Calu3 (cell line): ENCODE measurements around the gene SEZ6L. TPM values are rescaled to one million over a fixed set of nuclear protein-coding genes. Genes with fewer than 3 reads are reported as not detected.

Experiments used
- BruUV-seq: library from RNA; stranded (reverse); fragments of 400-500 nt; replicated peaks from 2 replicates; lab custom pipeline; 2021; lab: Mats Ljungman, UMichigan
- CTCF ChIA-PET: fragments of 300-600 bp; sonication (Branson Sonifier 250); formaldehyde crosslinking; loops from one replicate; lab custom pipeline; 2022; ENCODE audit warnings: antibody characterized with exemption; lab: Charles Lee
- DNase-seq: peaks from one replicate; pipeline ENCODE4 v3.0.0; 2022
- H3K27ac Mint-ChIP-seq: one replicate; pipeline ENCODE4 v1.8.0; 2022; ENCODE audit warnings: mixed read lengths; ENCODE audit not compliant: unreplicated experiment
- H3K27me3 Mint-ChIP-seq: one replicate; pipeline ENCODE4 v1.8.0; 2022; ENCODE audit warnings: mixed read lengths; ENCODE audit not compliant: unreplicated experiment
- H3K36me3 Mint-ChIP-seq: one replicate; pipeline ENCODE4 v1.8.0; 2022; ENCODE audit warnings: mild to moderate bottlenecking, moderate library complexity, mixed read lengths; ENCODE audit not compliant: insufficient read depth, unreplicated experiment
- H3K4me1 Mint-ChIP-seq: one replicate; pipeline ENCODE4 v1.8.0; 2022; ENCODE audit warnings: mild to moderate bottlenecking, low read depth, mixed read lengths; ENCODE audit not compliant: unreplicated experiment
- H3K4me3 Mint-ChIP-seq: one replicate; pipeline ENCODE4 v1.8.0; 2022; ENCODE audit warnings: mild to moderate bottlenecking, low read depth, moderate library complexity, mixed read lengths; ENCODE audit not compliant: unreplicated experiment
- H3K9me3 Mint-ChIP-seq: one replicate; pipeline ENCODE4 v1.8.0; 2022; ENCODE audit warnings: low read depth, mixed read lengths; ENCODE audit not compliant: unreplicated experiment
- CTCF ChIP-seq: fragments of 200-600 bp; IDR thresholded peaks from one replicate; pipeline ENCODE4 v1.8.0; 2022; ENCODE audit warnings: antibody characterized with exemption; ENCODE audit not compliant: unreplicated experiment
- intact Hi-C: fragments of 100-400 bp; cut with micrococcal nuclease; formaldehyde crosslinking; loops from one replicate; pipeline ENCODE4 v1.10.0; 2022; ENCODE audit not compliant: unreplicated experiment
- total RNA-seq: library from RNA; stranded (reverse); gene quantifications from 2 replicates; pipeline ENCODE4 v1.2.3, GENCODE V29; 2022

SEZ6L gene
- total RNA-seq, 1 experiment from 2014 or later: not detected

DNA sequence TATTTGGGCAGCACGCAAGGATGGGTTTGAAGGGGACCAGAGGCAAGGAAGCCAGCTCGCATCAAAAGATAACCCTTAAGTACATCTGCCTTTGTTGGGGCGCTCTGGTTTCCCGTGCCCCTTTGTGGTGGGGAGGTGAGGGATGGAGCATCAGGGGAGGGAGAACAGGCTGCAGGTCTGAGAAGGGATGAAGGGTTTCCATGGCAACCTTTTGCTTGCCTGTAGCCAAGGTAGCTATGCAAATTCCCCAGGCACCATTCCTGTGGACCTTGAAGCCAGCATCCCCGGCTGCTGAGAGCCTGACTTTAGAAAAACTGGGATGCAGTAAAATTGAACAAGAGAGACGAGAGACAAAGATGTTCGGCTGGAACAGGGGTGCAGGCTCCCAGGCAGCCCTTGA lies 75.7 kb downstream of the SEZ6L start:
- CTCF ChIA-PET: interaction anchor here (0.6 kb wide), 1 partner anchor 255 kb away, joined by 5 read pairs; no protein-coding TSS in a partner anchor
- H3K4me3 Mint-ChIP-seq: no peak overlapping the region
- H3K27ac Mint-ChIP-seq: no peak overlapping the region
- H3K36me3 Mint-ChIP-seq: no peaks in the 10 kb centered on the region
- no peak for DNase-seq
- no TSS peak for BruUV-seq
- no peak for TF ChIP-seq CTCF
- intact Hi-C loops: no loop called here
- no peaks in the 10 kb centered on the region for H3K9me3 Mint-ChIP-seq
- H3K4me1 Mint-ChIP-seq: no peaks in the 10 kb centered on the region
- peaks cover 93% of the 10 kb centered on the region for H3K27me3 Mint-ChIP-seq

DNA sequence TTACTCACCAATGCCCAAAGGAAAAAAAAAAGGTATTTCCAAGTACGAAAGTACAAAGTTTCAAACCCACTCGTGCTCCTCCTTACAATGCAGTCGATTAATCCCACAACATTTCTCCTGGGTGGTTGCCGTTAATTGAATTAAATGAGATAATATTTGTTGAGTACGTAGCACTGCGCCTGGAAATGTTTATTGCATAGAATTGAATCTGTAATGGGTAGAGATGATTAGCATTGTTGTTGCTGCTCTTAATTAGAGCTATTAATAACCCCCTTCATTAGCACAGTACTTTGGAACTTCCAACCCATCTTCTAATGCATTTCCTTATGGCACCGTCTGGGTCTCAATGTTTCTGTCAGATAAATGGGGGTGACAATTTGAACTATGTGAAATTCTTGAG lies 77.3 kb downstream of the SEZ6L start:
- H3K27ac Mint-ChIP-seq: no peak overlapping the region
- no TSS peak for BruUV-seq
- H3K4me1 Mint-ChIP-seq: no peaks in the 10 kb centered on the region
- no peaks in the 10 kb centered on the region for H3K36me3 Mint-ChIP-seq
- CTCF ChIA-PET: no interaction called here
- no peaks in the 10 kb centered on the region for H3K9me3 Mint-ChIP-seq
- intact Hi-C loops: no loop called here
- no peak for TF ChIP-seq CTCF
- DNase-seq: no peak
- H3K27me3 Mint-ChIP-seq: peaks cover 80% of the 10 kb centered on the region
- no peak overlapping the region for H3K4me3 Mint-ChIP-seq

GRCh38 chr22:26251869-26252268 lies 82.6 kb downstream of the SEZ6L start:
- Mint-ChIP-seq H3K27me3 (peaks cover 59% of the 10 kb centered on the region), H3K27ac (no peak overlapping the region), H3K4me3 (no peak overlapping the region), H3K4me1 (no peaks in the 10 kb centered on the region), H3K9me3 (no peaks in the 10 kb centered on the region), H3K36me3 (no peaks in the 10 kb centered on the region)
- BruUV-seq: no TSS peak
- TF ChIP-seq CTCF: no peak
- intact Hi-C loops: no loop called here
- CTCF ChIA-PET: no interaction called here
- no peak for DNase-seq

DNA sequence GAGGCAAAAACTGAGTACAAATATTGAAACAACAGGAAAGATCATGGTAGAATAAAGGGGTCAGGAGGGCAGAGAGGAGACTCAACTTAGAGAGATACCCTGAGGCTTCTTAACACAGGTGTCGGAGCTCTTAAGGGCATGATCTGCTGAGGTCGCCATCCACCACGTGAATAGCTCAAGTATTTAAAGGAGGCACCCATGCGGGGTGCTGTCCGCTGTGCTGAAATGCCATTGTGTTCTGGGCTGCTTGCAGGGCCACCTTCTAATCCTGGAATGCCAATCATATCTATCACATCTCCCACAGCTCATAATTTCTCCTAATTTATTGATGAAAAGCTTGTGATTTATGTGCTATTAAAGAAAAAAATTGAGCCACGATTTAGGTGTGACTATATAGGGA lies 90.2 kb downstream of the SEZ6L start:
- CTCF ChIA-PET: no interaction called here
- no peak overlapping the region for H3K27ac Mint-ChIP-seq
- BruUV-seq: no TSS peak
- peaks cover 86% of the 10 kb centered on the region for H3K27me3 Mint-ChIP-seq
- H3K9me3 Mint-ChIP-seq: no peaks in the 10 kb centered on the region
- TF ChIP-seq CTCF: no peak
- DNase-seq: peak; percentile 23
- H3K4me3 Mint-ChIP-seq: no peak overlapping the region
- no peaks in the 10 kb centered on the region for H3K36me3 Mint-ChIP-seq
- intact Hi-C loops: no loop called here
- H3K4me1 Mint-ChIP-seq: no peaks in the 10 kb centered on the region
